ENCODE data around the gene REXO4. TPM values are rescaled to one million over a fixed set of nuclear protein-coding genes. Genes with fewer than 3 reads are reported as not detected.
"Not testable (repeated sequence)": the region's sequence is repeated elsewhere in the genome, so short reads cannot be mapped to it uniquely, and the experiment has no call there.

Gene REXO4
- total RNA-seq, 3 donors from 2014 or later, result 18.7 to 26.0 (median 20.1) TPM

DNA sequence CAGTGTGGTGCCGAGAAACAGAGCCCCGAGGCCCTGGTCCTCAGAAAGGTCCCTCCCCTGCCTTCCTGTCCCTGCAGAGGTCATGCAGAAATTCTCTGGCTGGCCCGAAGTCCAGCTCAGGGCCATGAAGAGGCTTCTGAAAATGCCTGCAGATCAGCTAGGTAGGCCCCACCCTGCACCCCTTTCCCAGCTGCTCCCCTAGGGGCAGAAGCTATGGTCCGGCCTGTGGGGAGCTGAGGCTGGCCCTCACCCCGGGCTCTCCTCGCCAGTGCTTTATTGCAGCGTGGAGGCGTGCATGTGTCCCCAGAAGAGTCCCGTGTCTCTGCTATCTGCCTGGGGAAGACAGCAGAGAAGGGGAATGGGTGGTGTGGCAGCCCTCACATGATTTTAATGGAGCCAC is 19.9 kb downstream of the REXO4 start:
- no peaks in the 10 kb centered on the region for H3K36me3 ChIP-seq (ENCODE audit: low read depth)
- TF ChIP-seq, protein P1, sequence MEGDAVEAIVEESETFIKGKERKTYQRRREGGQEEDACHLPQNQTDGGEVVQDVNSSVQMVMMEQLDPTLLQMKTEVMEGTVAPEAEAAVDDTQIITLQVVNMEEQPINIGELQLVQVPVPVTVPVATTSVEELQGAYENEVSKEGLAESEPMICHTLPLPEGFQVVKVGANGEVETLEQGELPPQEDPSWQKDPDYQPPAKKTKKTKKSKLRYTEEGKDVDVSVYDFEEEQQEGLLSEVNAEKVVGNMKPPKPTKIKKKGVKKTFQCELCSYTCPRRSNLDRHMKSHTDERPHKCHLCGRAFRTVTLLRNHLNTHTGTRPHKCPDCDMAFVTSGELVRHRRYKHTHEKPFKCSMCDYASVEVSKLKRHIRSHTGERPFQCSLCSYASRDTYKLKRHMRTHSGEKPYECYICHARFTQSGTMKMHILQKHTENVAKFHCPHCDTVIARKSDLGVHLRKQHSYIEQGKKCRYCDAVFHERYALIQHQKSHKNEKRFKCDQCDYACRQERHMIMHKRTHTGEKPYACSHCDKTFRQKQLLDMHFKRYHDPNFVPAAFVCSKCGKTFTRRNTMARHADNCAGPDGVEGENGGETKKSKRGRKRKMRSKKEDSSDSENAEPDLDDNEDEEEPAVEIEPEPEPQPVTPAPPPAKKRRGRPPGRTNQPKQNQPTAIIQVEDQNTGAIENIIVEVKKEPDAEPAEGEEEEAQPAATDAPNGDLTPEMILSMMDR (IDR thresholded peaks at IDR 0.05), result no peak
- H3K4me1 ChIP-seq (ENCODE audit: low read depth), result no peaks in the 10 kb centered on the region
- DNase-seq, result no peak
- no peak overlapping the region for H3K4me3 ChIP-seq
- intact Hi-C loops (cut with DNase I, micrococcal nuclease), result no loop called here
- no peaks in the 10 kb centered on the region for H3K9me3 ChIP-seq
- no peak for ATAC-seq

DNA sequence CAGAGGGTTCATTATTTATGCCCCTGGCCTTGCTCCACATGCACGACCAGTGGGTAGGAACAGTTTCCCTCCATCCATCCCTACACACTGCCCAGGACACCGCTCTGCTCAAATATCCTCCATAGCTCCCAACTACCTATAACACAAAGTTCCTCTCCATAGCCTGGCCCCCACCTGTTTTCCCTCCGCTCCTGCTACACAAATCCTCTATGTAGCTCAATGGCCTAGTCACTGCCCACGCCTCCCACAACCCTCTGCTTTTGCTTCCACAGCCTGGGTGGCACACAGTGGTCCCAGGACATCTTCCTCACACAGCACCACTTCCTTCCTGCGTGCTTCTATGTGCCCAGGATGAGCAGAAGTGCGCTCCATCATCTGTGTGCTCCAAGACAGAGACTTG is 20.4 kb downstream of the REXO4 start:
- intact Hi-C loops (cut with DNase I, micrococcal nuclease), result no loop called here
- ATAC-seq, result no peak

DNA sequence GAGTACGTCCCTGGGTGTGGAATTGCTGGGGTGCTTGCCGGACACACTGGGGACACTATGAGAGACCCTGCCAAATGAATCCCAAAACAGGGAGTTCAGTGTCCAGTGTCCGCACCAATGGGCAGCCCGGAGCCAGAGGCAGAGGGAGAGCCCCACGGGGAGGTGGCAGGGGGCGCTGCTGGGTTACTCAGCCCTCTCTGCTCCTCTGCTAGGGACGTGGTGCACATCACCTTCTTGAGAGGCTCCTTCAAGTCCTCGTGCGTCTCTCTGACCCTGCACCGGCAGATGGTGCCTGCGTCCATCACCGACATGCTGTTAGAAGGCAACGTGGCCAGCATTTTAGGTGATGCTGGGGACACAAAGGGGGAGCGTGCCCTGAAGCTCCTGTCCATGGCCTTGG is 20.9 kb downstream of the REXO4 start:
- ATAC-seq, result peak; percentile 26

More for the DNA sequence above, 20.4 kb downstream of the REXO4 start:
- DNase-seq, result no peak
- no peaks in the 10 kb centered on the region for H3K36me3 ChIP-seq (ENCODE audit: low read depth)
- no peaks in the 10 kb centered on the region for H3K9me3 ChIP-seq
- no peak overlapping the region for H3K4me3 ChIP-seq
- TF ChIP-seq, protein P1 (IDR thresholded peaks at IDR 0.05), result no peak
- H3K4me1 ChIP-seq (ENCODE audit: low read depth), result no peaks in the 10 kb centered on the region

DNA sequence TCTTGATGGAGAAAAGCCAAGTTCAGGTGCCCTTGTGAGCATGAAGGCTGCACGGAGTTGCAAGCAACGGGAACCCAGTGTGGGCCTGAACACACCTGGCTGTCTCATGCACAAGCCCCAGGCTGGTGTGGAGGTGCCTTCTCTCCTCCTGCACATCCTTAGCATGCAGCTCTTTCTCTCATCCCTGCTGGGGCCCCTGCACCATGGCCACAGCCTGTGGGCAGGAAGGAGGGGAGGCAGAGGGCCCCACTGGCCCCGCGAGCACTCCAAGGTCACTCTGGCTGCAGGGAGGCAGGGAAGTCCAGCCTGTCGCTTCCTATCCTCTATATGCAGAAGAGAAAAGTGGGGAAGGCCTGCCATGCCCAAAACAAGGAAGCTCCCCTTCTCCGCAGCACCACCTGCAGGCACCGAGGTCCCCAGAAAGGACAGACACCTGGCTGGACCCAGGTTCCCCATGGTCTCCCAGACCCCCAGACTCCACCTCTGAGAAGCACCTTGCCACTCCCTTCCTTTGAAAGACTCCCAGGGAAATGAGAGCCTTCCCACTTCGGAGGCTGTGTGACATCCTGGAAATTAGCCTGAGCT is 23.0 kb downstream of the REXO4 start:
- TF ChIP-seq, protein P1 (IDR thresholded peaks at IDR 0.05), result no peak
- DNase-seq, result no peak
- intact Hi-C loops (cut with DNase I, micrococcal nuclease), result no loop called here
- Histone ChIP-seq H3K36me3 (ENCODE audit: low read depth) (no peaks in the 10 kb centered on the region), H3K9me3 (no peaks in the 10 kb centered on the region), H3K4me1 (ENCODE audit: low read depth) (no peaks in the 10 kb centered on the region), H3K4me3 (no peak overlapping the region)
- ATAC-seq, result no peak

More for the DNA sequence above, 20.9 kb downstream of the REXO4 start:
- intact Hi-C loops (cut with DNase I, micrococcal nuclease), result no loop called here
- H3K9me3 ChIP-seq, result no peaks in the 10 kb centered on the region
- TF ChIP-seq, protein P1 (IDR thresholded peaks at IDR 0.05), result no peak
- peak in 2 of 3 donors; percentile 25 to 53 for DNase-seq
- no peaks in the 10 kb centered on the region for H3K36me3 ChIP-seq (ENCODE audit: low read depth)
- no peak overlapping the region for H3K4me3 ChIP-seq
- H3K4me1 ChIP-seq (ENCODE audit: low read depth), result no peaks in the 10 kb centered on the region

DNA sequence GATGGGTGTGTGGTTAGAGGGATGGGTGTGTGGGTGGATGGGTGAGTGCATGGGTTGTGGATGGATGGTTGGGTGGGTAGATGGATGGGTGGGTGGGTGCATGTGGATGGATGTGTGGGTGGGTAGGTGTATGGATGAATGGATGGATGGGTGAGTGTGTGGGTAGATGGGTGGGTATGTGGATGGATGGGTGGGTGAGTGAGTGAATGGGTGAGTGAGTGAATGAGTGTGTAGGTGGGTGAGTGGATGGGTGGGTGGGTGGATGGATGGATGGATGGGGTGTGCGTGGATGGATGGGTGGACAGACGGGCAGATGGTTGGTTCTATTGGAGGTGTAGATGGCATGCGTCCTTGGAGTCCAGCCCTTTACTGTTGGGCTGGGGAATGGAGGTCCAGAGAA is 24.4 kb downstream of the REXO4 start:
- Histone ChIP-seq H3K4me1 (ENCODE audit: low read depth) (no peaks in the 10 kb centered on the region), H3K4me3 (no peak overlapping the region), H3K9me3 (no peaks in the 10 kb centered on the region), H3K36me3 (ENCODE audit: low read depth) (no peaks in the 10 kb centered on the region)
- DNase-seq, result no peak
- TF ChIP-seq, protein P1 (IDR thresholded peaks at IDR 0.05), result no peak
- intact Hi-C loops (cut with DNase I, micrococcal nuclease), result no loop called here
- no peak for ATAC-seq

DNA sequence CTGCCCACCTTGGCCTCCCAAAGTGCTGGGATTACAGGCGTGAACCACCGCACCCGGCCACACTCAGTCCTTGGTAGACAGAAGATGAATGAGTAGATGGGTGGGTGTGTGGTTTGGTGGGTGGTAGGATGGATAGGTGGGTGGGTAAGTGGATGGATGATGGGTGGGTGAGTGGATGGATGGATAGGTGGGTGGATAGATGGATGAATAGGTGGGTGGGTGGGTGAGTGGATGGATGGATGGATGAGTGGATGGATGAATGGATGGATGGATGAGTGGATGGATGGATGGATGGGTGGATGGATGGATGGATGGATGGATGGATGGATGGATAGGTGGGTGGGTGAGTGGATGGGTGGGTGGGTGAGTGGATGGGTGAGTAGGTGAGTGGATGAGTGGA is 25.5 kb downstream of the REXO4 start:
- H3K4me3 ChIP-seq; H3K9me3 ChIP-seq; ATAC-seq; H3K4me1 ChIP-seq (ENCODE audit: low read depth); DNase-seq; intact Hi-C loops (cut with DNase I, micrococcal nuclease); H3K36me3 ChIP-seq (ENCODE audit: low read depth): not testable (repeated sequence)

DNA sequence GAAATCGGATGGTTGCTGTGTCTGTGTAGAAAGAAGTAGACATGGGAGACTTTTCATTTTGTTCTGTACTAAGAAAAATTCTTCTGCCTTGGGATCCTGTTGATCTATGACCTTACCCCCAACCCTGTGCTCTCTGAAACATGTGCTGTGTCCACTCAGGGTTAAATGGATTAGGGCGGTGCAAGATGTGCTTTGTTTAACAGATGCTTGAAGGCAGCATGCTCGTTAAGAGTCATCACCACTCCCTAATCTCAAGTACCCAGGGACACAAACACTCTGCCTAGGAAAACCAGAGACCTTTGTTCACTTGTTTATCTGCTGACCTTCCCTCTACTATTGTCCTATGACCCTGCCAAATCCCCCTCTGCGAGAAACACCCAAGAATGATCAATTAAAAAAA is 26.4 kb downstream of the REXO4 start:
- DNase-seq; H3K9me3 ChIP-seq; H3K36me3 ChIP-seq (ENCODE audit: low read depth); intact Hi-C loops (cut with DNase I, micrococcal nuclease); ATAC-seq; H3K4me3 ChIP-seq; H3K4me1 ChIP-seq (ENCODE audit: low read depth): not testable (repeated sequence)

All from mucosa of descending colon (tissue), 3 donors.